GM08714 (cell line): ENCODE measurements around the gene RASGRF1.

Source experiments
- H3K4me3 ChIP-seq: fragments of 200-500 bp; sonication (Bioruptor generic); 2 replicates; pipeline ENCODE4 v1.5.1; 2014; ENCODE audit warnings: mild to moderate bottlenecking, low read length, inconsistent platforms
- ZNF274 ChIP-seq: IDR thresholded peaks from 2 replicates; pipeline ENCODE4 v1.6.1; 2012; ENCODE audit warnings: mild to moderate bottlenecking, low read depth, low read length

RASGRF1 gene

GRCh38 chr15:78950902-78951840 is 139.4 kb downstream of the RASGRF1 start:
- no peak overlapping the region for H3K4me3 ChIP-seq
- TF ChIP-seq ZNF274: no peak

DNA sequence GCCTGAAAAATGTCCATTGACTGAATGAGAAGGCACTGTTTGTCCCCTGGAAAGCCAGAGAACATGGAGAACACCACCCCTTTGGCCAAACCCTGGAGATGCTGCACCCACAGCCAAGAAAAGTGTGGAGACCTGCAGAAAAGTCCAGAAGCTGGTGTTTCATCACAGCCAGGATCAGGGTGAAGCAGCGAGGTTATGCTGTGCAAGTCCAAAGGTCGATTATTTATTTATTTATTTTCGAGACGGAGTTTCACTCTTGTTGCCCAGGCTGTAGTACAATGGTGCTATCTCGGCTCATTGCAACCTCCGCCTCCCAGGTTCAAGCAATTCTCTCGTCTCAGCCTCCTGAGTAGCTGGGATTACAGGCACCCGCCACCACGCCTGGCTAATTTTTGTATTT is 140.2 kb downstream of the RASGRF1 start:
- no peak overlapping the region for H3K4me3 ChIP-seq
- TF ChIP-seq ZNF274: no peak

- no peak overlapping the region for H3K4me3 ChIP-seq
- TF ChIP-seq ZNF274: no peak
These were observed 141.1 kb downstream of the RASGRF1 start for GRCh38 chr15:78949461-78949860.

DNA sequence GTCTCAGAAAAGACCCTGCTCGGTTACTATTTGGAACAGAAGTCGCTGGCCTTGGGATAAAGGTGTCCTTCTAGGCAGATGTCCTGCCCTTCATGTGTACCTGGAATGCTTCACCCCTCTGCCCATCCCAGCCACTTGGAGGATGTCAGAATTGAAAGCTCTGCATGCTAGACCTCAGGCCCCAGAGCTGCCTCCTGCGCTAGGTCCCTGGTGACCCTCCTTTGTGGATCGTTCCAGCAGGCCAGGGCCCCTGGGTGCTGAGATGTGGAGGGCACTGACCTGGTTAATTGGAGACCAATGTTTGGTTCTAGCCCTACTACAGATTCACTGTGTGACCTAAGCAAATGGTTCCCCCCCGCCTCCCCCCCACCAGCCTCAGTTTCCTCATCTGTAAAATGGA is 143.1 kb downstream of the RASGRF1 start:
- no peak overlapping the region for H3K4me3 ChIP-seq
- TF ChIP-seq ZNF274: no peak

DNA sequence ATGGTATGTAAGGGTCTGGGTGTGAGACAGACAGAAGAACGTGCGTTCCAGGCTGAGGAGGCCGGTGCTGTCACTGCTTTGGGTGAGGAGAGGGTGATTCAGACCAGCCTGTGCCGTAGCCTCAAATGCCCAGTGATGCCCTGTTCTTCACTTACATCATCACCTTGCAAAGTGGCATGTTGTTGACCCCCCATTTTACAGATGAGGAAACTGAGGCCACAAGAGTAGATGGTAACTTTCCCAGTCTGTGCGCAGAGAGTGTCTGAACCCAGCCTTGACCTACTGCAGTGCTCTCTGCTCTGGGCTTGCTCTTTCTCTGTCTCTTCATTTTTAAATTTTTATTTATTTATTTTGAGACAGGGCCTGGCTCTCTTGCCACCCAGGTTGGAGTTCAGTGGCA is 144.1 kb downstream of the RASGRF1 start:
- H3K4me3 ChIP-seq: no peak overlapping the region
- TF ChIP-seq ZNF274: no peak

DNA sequence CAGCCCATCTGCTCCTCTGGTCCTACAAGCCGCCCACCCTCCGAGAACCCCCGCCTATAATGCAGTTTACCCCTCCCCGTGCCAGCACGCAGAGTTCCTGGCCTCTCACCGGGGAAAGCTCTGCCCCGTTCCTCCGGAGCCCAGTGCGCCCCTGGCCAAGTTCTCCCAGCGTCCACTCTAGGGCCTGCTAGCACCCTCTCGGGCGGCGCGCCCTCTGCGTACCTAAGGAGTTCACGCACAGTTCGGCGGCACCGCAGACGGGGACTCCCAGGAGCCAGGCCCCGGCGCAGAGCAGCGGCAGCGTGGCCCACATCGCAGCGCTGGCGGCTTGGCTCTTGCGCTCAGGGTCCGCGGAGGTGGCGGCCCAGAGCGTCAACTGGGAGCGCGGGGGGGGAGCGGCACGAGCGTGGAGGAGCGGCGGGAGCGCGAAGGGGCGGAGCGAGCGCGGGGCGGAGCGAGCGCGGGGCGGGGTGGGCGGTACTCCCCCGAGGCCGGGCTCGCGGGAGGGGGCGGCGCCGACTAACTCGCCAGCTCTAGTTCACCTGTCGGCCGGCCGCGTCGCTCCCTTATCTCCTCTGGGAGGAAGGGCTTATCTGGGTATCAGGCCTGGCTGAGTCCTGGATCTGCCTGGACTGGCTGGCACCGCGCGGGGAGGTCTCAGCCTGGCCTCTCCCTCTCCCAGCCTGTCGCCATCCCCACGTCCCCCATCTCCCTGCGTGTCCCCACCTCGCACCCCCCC is 145.7 kb downstream of the RASGRF1 start, which contains the start of gene CTSH:
TSS of gene CTSH (minus strand) at position 378 of the 739 bp plus-strand sequence. CDS start at position 313, 65 bp downstream.
- peak within 1 kb of the TSS; percentile 71 for H3K4me3 ChIP-seq

DNA sequence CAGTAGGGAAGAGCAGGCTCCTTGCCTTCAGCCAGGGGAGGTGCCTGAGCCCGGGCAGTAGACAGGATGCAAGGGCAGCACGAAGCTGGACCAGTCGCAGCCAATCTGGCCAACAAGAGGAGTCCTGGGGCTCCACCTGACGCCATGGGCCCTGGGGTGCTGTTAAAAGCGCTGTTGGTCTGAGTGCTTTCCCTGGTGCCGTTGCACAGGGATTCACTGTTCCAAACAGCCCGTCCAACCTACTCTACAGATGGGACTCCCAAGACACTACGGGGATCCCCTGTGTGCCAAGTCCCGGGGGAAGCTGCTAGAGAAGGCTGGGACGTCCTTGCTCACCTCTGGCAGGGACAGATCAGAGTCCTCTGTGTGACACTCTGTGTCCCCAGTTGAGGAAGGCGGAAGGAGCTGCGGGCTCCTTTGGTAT is 146.4 kb downstream of the RASGRF1 start:
- H3K4me3 ChIP-seq: peak overlapping the region; percentile 71
- no peak for TF ChIP-seq ZNF274

More for the DNA sequence above, 145.7 kb downstream of the RASGRF1 start, which contains the start of gene CTSH:
- no peak for TF ChIP-seq ZNF274

- H3K4me3 ChIP-seq: peak overlapping the region; percentile 71
- TF ChIP-seq ZNF274: no peak
These were observed 146.9 kb downstream of the RASGRF1 start for GRCh38 chr15:78943692-78944091.

- peak overlapping the region; percentile 71 for H3K4me3 ChIP-seq
- no peak for TF ChIP-seq ZNF274
These were observed 147.8 kb downstream of the RASGRF1 start for GRCh38 chr15:78942741-78943140.

- peak overlapping the region; percentile 57; the same call in 1 of the 2 replicates for H3K4me3 ChIP-seq
- no peak for TF ChIP-seq ZNF274
These were observed 151.7 kb downstream of the RASGRF1 start for GRCh38 chr15:78938658-78939488.

DNA sequence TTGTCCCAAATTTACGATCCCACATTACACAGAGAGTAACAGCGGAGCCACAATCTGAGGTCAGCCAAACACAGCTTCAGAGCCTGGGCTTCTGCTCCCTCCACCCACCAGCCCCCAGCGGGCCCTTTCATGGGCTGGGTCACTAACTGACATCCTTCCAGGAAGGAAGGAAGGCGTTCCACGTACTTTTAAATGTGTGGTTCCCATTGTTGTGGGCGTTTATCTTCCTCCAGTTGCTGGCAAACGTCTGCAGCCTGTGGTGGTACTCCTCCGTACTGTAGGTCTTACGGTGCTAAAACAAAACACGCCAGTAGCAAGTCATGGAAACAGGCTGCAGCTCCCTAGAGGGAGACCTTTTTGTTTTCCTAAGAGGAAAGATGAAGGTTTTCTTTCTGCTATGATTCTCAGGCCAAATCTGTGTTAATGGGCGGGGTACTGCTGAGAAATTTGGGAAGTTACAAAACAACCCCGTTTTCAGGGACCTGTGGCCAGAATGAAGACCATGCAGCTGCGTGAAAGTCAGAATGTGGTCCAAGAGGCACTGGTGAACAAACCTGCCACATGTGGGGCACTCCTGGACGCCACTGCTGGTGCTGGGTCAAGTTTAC is 153.3 kb downstream of the RASGRF1 start:
- no peak overlapping the region for H3K4me3 ChIP-seq
- TF ChIP-seq ZNF274: no peak

- no peak overlapping the region for H3K4me3 ChIP-seq
- TF ChIP-seq ZNF274: no peak
These were observed 155.9 kb downstream of the RASGRF1 start for GRCh38 chr15:78934655-78935023.

DNA sequence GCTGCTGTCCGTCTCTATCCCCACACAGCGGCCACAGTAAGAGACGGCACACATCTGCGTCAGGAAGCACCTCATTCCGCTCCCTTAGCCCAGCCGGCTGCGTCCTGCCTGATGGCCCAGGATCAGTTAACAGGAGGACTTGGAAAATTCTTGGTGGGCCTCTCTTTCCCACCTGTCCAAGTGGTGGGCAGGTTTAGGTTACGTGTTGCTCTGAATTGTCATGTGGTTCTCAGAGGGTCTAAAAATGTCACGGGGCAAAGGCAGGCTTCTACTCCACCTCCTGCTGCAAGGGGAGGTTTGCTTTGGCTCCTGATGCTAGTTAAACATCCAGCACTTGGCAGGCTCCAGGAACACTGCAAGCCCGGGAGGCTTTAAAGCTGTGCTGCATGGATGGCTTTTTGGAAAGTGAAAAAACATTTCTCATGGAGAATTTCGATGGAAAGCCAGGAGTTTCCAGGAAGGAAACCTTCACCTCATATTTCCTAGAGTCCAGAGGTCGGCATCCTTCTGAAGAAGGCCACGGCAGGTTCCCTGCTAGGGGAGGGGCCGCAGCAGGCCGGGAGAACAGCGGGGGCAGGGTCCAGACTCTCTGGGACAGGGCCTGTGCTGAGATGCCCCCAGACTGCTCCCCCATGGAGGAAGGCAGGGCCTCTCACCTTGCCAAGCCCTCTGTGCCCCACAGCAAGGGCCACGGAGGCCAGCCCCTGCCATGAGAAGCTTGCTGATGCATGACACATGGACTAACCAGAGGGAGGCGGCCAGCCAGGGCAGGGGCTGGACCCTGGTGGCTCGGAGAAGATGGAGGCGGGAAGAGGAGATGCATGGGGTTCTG is 156.5 kb downstream of the RASGRF1 start:
- no peak overlapping the region for H3K4me3 ChIP-seq
- no peak for TF ChIP-seq ZNF274
